C4-2B (cell line): ENCODE measurements around the gene MED15.

Experiments
- H3K27ac ChIP-seq: fragments of 450-650 bp; 2 replicates; pipeline ENCODE4 v1.5.1; 2017
- ZFX ChIP-seq: fragments of 450-650 bp; IDR thresholded peaks from 2 replicates; pipeline ENCODE4 v1.6.1; 2017
- TF ChIP-seq, protein P1 (sequence below): fragments of 450-650 bp; conservative IDR thresholded peaks from 2 replicates; pipeline ENCODE4 v1.5.1; 2017; ENCODE audit warnings: mild to moderate bottlenecking

Gene MED15

DNA sequence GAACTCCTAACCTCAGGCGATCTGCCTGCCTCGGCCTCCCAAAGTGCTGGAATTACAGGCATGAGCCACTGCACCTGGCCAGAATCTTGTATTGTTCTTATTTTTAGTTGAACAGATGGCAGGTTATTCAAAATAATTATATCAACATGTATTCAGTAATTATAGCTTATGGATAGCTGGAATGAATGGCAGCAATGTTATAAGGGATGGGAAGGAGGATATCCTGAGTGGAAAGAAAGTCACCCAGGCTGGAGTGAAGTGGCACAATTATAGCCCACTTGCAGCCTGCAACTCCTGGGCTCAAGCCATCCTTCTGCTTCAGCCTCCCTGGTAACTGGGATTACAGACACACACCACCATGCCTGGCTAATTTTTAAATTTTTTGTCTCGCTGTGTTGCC, 88.1 kb downstream of the MED15 start:
- TF ChIP-seq, protein P1, sequence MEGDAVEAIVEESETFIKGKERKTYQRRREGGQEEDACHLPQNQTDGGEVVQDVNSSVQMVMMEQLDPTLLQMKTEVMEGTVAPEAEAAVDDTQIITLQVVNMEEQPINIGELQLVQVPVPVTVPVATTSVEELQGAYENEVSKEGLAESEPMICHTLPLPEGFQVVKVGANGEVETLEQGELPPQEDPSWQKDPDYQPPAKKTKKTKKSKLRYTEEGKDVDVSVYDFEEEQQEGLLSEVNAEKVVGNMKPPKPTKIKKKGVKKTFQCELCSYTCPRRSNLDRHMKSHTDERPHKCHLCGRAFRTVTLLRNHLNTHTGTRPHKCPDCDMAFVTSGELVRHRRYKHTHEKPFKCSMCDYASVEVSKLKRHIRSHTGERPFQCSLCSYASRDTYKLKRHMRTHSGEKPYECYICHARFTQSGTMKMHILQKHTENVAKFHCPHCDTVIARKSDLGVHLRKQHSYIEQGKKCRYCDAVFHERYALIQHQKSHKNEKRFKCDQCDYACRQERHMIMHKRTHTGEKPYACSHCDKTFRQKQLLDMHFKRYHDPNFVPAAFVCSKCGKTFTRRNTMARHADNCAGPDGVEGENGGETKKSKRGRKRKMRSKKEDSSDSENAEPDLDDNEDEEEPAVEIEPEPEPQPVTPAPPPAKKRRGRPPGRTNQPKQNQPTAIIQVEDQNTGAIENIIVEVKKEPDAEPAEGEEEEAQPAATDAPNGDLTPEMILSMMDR = no peak
- no peak for TF ChIP-seq ZFX
- no peak overlapping the region for H3K27ac ChIP-seq

DNA sequence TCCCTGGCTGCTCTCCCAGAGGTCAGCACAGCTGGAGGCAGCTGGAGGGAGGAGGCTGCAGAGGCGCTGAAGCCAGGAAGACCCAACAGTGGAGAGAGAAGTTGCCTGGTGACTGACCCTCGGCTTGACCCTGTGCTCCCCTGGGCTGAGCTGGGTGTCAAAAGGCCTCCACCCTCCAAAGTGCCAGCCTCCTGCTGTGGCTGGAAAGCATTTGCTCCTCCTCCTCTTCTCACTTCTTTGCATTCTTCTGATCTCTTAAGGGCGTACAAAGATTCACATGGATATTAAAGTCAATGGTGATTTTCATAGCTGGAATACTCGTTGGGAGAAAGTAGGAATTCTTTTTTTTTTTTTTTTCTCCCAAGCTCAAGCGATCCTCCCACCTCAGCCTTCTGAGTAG, 91.7 kb downstream of the MED15 start:
- no peak overlapping the region for H3K27ac ChIP-seq
- TF ChIP-seq, protein P1 = no peak

DNA sequence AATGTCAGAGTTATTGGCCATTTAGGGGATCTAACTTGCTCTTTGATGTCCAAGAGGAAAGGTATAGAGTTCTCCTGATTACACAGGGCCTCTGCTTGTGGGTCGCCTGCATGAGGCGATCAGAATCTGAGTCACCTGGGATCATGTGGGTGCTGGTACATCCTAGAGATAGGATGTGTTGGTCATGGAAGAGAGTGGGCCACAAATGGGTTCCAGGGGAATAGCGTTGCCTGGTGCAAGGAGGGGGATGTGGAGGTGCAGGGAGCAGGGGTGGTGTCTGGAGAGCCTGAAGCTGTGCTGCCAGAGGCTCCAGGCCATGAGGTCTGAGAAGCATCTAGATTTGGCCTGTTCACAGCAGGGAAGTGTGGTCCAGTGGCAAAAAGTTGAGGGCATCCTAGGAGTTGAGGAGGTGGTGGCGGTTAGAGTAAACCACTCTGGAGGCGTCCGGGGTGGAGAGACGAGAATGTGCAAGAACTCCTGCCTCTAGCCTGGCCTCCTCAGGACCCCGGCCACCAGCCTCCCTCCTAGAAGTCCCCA, 92.8 kb downstream of the MED15 start:
- H3K27ac ChIP-seq = no peak overlapping the region
- TF ChIP-seq ZFX = no peak
- TF ChIP-seq, protein P1 = no peak

DNA sequence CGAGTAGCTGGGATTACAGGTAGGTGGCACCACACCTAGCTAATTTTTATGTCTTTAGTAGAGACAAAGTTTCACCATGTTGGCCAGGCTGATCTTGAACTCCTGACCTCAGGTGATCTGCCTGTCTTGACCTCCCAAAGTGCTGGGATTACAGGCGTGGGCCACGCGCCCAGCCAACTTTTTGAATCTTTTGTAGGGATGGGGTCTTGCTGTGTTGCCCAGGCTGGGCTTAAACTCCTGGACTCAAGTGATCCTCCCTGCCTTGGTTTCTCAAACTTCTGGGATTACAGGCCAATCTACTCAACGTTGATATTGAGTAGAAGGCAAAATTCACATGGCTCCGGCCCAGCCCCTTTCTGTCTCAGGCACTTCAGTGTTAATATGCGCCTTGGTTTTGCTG, 93.9 kb downstream of the MED15 start:
- TF ChIP-seq, protein P1 = no peak
- no peak for TF ChIP-seq ZFX
- no peak overlapping the region for H3K27ac ChIP-seq

DNA sequence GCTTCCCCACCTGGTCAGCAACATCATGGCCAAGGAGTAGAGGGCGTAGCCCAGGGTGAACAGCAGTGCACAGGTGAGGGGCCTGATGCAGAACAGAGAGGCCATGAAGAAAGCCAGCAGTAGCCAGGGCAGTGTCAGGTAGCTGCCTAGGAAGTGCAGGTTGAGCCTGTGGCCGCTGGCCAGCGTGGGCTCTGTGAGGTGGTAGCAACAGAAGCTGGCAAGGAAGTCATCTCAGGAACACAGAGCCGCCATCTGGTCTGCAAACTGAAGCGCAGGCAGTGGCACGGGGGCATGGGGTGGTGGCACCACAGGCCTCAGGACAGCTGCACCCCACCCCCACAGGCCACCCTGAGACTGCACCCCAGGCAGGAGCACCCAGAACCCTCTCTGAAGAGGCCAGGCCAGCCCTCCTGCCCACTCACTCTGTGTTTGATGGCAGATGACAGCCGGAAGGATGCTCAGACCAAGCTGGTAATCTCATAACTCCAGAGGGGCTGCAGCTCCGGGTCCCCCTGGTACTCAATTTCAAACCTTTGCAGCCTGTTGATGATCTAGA, 95.3 kb downstream of the MED15 start:
- no peak overlapping the region for H3K27ac ChIP-seq
- TF ChIP-seq, protein P1 = no peak
- TF ChIP-seq ZFX = no peak

DNA sequence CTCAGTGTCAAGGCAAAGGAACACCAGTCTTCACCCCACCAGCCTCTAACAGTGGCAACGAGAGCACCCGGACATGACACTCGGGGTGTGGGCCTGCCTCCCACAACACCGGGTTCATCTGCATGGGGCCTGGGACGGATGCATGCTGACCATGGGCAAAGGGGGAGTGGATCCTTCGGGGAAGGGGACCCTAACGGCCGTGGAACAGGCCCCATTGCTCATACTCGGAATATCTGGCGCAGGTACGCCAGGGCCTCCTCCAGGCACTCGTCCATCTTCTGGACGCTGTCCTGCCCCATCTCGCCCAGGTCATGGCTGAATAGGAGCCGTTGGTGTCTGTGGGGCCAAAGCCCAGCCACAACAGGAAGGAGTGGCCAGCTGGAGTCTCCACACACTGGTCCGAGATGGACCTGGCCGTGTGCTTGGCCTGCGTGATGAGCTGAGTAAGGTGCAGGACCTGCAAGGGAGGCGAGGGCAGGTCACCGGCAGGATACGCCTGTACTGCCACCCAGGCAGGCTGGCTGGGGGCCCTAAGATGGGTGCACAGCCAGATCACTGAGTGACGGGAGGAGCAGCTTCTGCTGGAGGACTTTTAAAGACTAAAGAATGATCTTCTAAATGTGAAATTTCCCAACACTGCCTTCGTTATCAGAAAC, 96.8 kb downstream of the MED15 start:
- TF ChIP-seq ZFX = no peak
- TF ChIP-seq, protein P1 = no peak
- no peak overlapping the region for H3K27ac ChIP-seq

DNA sequence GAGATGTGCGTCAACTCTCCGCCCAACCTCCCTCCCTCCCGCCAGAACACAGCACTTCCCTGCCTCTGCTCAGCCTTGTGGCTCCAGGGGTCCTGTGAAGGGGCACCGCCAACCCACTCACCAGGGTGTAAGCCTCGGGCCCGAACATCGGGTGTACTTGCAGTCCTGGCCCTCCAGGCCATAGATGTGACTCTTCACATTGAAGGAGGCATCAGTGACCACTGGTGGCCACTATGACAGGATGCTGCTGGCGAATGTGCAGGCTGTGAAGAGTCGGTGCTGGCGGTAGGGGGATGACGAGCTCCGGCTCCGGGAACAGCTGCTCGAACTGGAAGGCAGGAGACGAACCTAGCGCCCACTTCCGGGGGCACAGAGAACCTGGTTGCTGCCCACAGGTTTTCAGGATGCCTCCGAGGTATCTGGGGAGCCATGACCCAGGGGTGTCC, 97.4 kb downstream of the MED15 start:
- no peak for TF ChIP-seq ZFX
- TF ChIP-seq, protein P1 = no peak
- H3K27ac ChIP-seq = no peak overlapping the region
